HG02588 (cell line): ENCODE results near the gene CCT6B.
"Not testable (repeated sequence)": the region's sequence is repeated elsewhere in the genome, so short reads cannot be mapped to it uniquely, and the experiment has no call there.

ENCODE experiments used
- ATAC-seq: cut with Tn5 transposase; IDR thresholded peaks from one replicate; pipeline ENCODE4 v1.9.1; 2021; ENCODE audit warnings: mild to moderate bottlenecking, moderate library complexity; ENCODE audit not compliant: unreplicated experiment

CCT6B gene

GRCh38 chr17:34980681-34981537, 19.6 kb upstream of the CCT6B start:
- ATAC-seq: peak; percentile 77

GRCh38 chr17:34980353-34980680, 19.1 kb upstream of the CCT6B start, which contains the start of gene LIG3:
LIG3 (plus strand) TSS chr17:34980512; CDS start chr17:34983006, 2,494 bp downstream.
- peak; percentile 88 for ATAC-seq

GRCh38 chr17:34979650-34980352, 18.5 kb upstream of the CCT6B start:
- ATAC-seq: no peak

DNA sequence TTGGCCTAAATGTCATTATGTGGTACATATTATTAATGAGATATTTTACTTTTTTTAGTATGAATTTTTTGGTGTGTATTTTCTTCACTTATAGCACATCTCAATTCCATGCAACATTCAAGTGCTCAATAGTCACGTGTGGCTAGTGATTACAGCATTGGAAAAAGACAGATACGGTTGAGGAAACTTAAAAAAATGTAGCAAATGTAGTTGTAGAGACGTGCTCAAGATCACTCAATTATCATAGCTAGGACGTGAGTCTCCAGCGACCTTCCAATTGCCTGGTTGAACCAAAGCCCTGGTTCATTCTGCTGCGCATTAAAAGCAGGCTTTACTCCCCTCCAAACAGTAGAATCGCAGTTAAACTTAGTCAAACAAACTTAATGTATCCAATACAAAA, 17.9 kb upstream of the CCT6B start:
- ATAC-seq: no peak

DNA sequence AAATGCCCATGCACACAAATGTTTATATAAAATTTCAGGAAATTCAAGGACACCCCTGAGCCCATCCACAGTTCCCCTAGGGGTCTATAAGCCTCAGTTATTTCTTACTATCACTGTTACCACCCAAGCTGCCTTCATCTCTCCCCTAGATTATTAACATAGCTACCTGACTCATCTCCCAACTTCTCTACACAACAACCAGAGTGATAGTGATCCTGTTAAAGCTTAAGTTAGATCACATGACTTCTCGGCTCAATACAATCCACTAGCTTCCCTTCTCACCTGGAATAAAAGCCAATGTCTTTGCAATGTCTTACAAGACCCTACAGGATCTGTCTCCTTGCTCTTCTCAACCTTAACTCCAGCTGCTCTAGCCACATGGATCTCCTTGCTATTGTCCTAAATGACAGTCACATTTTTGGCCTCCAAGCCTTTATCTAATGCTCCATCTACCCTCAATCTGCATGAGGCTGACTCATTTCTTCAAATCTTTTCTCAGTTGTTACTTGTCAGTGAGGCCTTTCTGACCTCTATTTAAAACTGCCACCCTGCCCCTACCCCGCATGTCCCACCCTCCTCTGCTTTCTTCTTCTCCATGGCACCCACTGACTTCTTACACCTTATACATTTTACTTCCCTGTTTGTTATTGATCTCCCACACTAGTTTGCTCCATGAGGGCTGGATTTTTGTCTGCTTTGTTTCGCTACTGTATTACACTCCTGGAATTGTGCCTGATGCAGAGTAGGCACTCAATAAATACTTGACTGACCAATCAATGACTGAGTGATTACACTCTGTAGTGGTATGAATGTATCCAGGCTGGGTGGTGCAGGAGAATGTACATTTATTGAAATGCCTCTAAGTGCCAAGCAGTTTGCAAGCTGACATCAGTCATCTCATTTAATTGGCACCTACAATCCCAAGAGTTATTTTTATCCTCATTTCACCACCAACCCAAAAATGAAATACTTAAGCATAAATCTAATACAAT, 13.8 kb upstream of the CCT6B start:
- ATAC-seq: no peak

DNA sequence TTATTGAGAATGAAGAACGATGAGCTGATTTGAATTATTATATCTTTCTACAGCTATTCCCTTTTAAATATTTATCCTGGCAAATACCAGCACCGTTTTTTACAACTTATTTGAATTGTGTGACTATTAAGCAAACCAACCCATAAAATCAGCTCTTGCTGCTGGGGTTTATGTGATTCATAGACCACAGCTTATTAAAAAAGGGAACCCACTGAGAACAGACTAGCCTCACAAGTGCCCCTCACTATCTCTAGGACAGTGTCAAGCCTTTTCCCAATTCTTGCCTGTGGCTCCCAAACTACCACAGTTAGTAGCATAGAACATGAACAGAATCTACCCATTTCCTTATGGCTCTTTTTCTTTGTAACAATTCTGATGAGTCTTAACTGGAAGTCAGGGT, 12.9 kb upstream of the CCT6B start:
- ATAC-seq: no peak

GRCh38 chr17:34958438-34958837, 2.8 kb downstream of the CCT6B start:
- ATAC-seq: no peak

DNA sequence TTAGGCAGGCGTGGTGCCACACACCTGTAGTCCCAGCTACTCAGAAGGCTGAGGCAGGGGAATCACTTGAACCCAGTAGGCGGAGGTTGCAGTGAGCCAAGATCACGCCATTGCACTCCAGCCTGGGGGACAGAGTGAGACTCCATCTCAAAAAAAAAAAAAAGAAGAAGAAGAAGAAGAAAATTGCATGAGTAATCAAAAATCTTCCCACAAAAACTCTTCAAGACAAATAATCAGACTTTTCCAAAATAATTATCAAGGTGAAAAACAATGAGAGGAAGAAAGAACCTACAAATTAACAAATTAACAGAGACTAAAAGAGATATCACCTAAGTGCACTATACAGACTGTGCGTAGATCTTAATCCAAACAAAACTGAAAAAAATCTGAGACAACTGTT, 10.5 kb downstream of the CCT6B start:
- ATAC-seq: not testable (repeated sequence)

- ATAC-seq: no peak
Observed at GRCh38 chr17:34930283-34930682, 31.0 kb downstream of the CCT6B start.

GRCh38 chr17:34926661-34927060, 34.6 kb downstream of the CCT6B start:
- no peak for ATAC-seq

DNA sequence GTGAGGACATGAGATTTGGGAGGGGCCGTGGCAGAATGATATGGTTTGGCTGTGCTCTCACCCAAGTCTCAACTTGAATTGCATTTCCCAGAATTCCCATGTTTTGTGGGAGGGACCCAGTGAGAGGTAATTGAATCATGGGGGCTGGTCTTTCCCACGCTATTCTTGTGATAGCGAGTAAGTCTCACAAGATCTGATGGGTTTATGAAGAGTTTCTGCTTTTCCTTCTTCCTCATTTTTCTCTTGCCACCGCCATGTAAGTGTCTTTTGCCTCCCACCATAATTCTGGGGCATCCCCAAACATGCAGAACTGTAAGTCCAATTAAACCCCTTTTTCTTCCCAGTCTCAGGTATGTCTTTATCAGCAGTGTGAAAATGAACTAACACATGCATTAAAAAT, 40.6 kb downstream of the CCT6B start:
- ATAC-seq: no peak

GRCh38 chr17:34917381-34917780, 43.9 kb downstream of the CCT6B start:
- no peak for ATAC-seq

DNA sequence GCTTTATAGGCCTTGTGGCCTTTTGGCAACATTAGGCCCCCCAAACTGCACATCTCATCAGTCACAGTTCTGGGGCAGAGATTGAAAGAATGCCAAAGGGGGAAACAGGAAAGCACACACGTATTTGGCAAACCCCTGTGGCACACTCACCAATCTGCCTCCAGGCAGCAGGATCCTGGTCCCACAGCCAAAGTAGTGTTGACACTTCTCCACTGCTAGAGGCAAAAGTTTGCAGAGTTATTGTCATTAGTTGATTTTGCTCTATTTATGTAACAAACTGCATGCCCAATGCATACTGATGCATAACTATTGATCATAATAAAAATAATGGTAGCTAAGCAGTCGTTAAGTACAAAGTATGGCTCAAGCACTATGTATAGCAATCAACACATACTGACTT, 45.1 kb downstream of the CCT6B start:
- no peak for ATAC-seq

DNA sequence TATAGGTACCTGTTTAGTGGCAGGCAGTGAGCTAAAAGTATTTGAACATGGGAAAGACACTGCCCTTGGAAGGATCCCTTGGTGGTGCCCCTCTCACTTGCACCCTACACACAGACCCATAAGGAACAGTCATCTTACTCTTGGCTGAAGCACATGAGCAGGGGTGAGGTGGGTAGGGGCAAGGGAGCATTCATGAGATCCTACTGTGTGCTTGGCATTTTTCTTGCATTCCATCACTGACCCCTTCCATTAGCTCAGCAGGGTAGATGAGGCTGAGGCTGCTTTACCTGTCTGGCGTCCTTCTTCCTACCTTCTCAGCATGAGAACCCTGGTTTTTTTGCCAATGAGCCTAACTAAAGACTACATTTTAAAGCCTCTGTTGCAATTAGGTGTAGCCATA, 48.3 kb downstream of the CCT6B start:
- ATAC-seq: no peak

- ATAC-seq: no peak
Observed at GRCh38 chr17:34909040-34909439, 52.2 kb downstream of the CCT6B start.

GRCh38 chr17:34902831-34903547, 58.3 kb downstream of the CCT6B start:
- ATAC-seq: no peak

DNA sequence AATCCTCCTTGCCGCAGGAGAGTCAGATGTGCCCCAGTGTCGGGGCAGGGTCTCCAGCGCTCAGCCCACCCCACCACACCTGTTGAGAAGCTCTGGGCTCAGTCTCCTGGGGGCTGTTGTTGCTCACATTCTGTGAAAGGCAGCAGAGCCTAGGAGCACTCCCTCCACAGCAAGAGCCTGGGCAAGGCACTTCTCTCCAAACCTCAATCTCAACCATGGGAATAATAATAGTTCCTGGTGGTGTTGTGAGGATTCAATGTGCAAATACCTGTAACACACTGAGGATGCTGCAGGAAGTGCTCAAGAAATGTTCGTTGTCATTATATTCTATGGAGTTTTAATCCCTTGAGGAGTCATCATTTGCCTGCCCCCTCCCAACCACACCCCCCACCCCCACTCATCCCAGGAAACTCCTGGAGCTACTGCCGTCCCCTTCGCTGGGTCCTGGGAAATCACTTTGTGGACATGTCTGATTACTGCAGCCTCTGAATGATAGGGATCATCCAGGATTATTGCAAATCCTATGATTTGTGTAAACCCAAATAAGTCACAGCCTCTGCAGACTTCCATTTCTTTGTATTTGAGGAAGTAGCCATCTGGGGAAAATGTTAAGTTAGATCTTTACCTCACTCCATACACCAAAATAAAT, 61.5 kb downstream of the CCT6B start:
- no peak for ATAC-seq

DNA sequence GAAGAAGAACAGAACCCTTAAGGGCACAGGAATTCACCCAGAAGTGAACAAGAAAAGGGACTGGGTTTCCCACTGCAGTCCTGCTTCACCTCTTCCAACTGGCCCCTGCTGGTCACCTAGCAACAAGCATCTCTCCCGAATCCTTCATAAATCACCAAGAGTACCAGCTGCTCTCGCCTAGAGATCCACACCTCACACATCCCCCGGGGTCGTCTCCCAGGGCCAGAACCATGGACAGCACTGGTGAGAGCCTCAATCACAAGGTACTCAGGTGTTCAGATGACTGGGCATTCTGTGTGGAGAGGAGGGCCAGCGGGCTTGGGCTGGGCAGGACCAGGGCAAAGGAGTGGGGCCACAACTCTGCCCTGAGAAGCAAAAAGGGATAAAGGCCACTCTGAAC, 65.9 kb downstream of the CCT6B start:
- no peak for ATAC-seq

GRCh38 chr17:34894964-34895363, 66.3 kb downstream of the CCT6B start:
- ATAC-seq: no peak
